ENCODE measurements around the gene ZNF436. TPM values are rescaled to one million over a fixed set of nuclear protein-coding genes. Genes with fewer than 3 reads are reported as not detected.

Gene ZNF436
- total RNA-seq, 2 experiments from 2014 or later, result 3.7 to 4.0 TPM

- Histone ChIP-seq H3K9me3 (ENCODE audit: control insufficient read depth in 1 of 2, insufficient read depth in 1 of 2, low read length in 2 of 2) (peaks cover 8 to 10% of the 10 kb centered on the region in 2 experiments), H3K27ac (ENCODE audit: low read depth in 1 of 2, low read length in 2 of 2) (peak overlapping the region; percentile 90 to 91), H3K4me1 (ENCODE audit: insufficient read depth, low read length) (peaks cover 29% of the 10 kb centered on the region), H3K4me3 (ENCODE audit: low read length) (peak overlapping the region; percentile 71), H3K36me3 (ENCODE audit: insufficient read depth, low read length) (peaks cover 9% of the 10 kb centered on the region), H3K27me3 (ENCODE audit: control insufficient read depth in 1 of 2, insufficient read depth in 2 of 2, low read length in 2 of 2) (no peaks in the 10 kb centered on the region)
- Mint-ChIP-seq H3K36me3 (ENCODE audit: low read depth) (peaks cover 50% of the 10 kb centered on the region), H3K27me3 (no peaks in the 10 kb centered on the region), H3K4me3 (peak overlapping the region; percentile 100), H3K27ac (peak overlapping the region; percentile 95), H3K9me3 (peaks cover 1% of the 10 kb centered on the region), H3K4me1 (ENCODE audit: low read depth) (peaks cover 43% of the 10 kb centered on the region)
- ChIA-PET POLR2A (interaction anchor here (0.6 to 3.9 kb wide), 18 partner anchors 8 to 613 kb away, joined by 3 to 116 read pairs (median 4); partner anchors contain the start of genes ASAP3, HMGCL, HNRNPR and KDM1A), CTCF (interaction anchor here (0.8 to 2.1 kb wide), 4 partner anchors 23 to 48 kb away, joined by 3 to 11 read pairs (median 4); partner anchors contain the start of gene HNRNPR)
- intact Hi-C loops (cut with DNase I, micrococcal nuclease), result loop anchor here (1.0 to 10.0 kb wide), 9 partner anchors 24 to 1274 kb away; partner anchors contain the start of genes E2F2 (in 2 of the 2), HNRNPR (in 2 of the 2), ELOA (in 1 of the 2) and GALE (in 1 of the 2)
- DNase-seq, result peak; percentile 94 to 99 (median 96)
- ATAC-seq (ENCODE audit: poor library complexity), result peak; percentile 90
- TF ChIP-seq CTCF (IDR thresholded peaks at IDR 0.05), result no peak
These were observed 1.7 kb downstream of the ZNF436 start for GRCh38 chr1:23367791-23368561.

- Mint-ChIP-seq H3K4me1 (ENCODE audit: low read depth) (peaks cover 43% of the 10 kb centered on the region), H3K4me3 (peak overlapping the region; percentile 100), H3K36me3 (ENCODE audit: low read depth) (peaks cover 56% of the 10 kb centered on the region), H3K9me3 (peaks cover 3% of the 10 kb centered on the region), H3K27me3 (no peaks in the 10 kb centered on the region), H3K27ac (peak overlapping the region; percentile 95)
- H3K9me3 ChIP-seq (ENCODE audit: control insufficient read depth in 1 of 2, insufficient read depth in 1 of 2, low read length in 2 of 2), result peaks cover 10 to 15% of the 10 kb centered on the region in 2 experiments
- POLR2A ChIA-PET, result interaction anchor here (1.0 to 3.9 kb wide), 8 partner anchors 17 to 411 kb away, joined by 3 to 116 read pairs (median 5); partner anchors contain the start of genes ASAP3, HNRNPR and PITHD1
- peaks cover 29% of the 10 kb centered on the region for H3K4me1 ChIP-seq (ENCODE audit: insufficient read depth, low read length)
- DNase-seq, result peak in 2 of 14 experiments; percentile 3 to 18
- peak overlapping the region; percentile 71 for H3K4me3 ChIP-seq (ENCODE audit: low read length)
- no peak for TF ChIP-seq CTCF (IDR thresholded peaks at IDR 0.05)
- CTCF ChIA-PET, result interaction anchor here (0.6 to 2.1 kb wide), 4 partner anchors 23 to 107 kb away, joined by 3 to 11 read pairs (median 5); partner anchors contain the start of gene HNRNPR
- ATAC-seq (ENCODE audit: poor library complexity), result no peak
- H3K27me3 ChIP-seq (ENCODE audit: control insufficient read depth in 1 of 2, insufficient read depth in 2 of 2, low read length in 2 of 2), result no peaks in the 10 kb centered on the region
- peak overlapping the region; percentile 78 to 90 for H3K27ac ChIP-seq (ENCODE audit: low read depth in 1 of 2, low read length in 2 of 2)
- peaks cover 15% of the 10 kb centered on the region for H3K36me3 ChIP-seq (ENCODE audit: insufficient read depth, low read length)
- intact Hi-C loops (cut with DNase I, micrococcal nuclease), result loop anchor here (5.0 to 10.0 kb wide), 6 partner anchors 167 to 1275 kb away; partner anchors contain the start of genes E2F2 (in 1 of the 2), GALE (in 1 of the 2), LUZP1 (in 1 of the 2) and RPL11 (in 1 of the 2)
These were observed 2.2 kb downstream of the ZNF436 start for GRCh38 chr1:23367451-23367790.

GRCh38 chr1:23366598-23366997 lies 3.0 kb downstream of the ZNF436 start:
- peaks cover 6% of the 10 kb centered on the region for H3K9me3 Mint-ChIP-seq
- no peak for DNase-seq
- H3K27ac ChIP-seq (ENCODE audit: low read depth in 1 of 2, low read length in 2 of 2), result no peak overlapping the region
- intact Hi-C loops (cut with DNase I, micrococcal nuclease), result loop anchor here (5.0 to 10.0 kb wide), 6 partner anchors 168 to 1276 kb away; partner anchors contain the start of genes E2F2 (in 1 of the 2), GALE (in 1 of the 2), LUZP1 (in 1 of the 2) and RPL11 (in 1 of the 2)
- peaks cover 21% of the 10 kb centered on the region for H3K36me3 ChIP-seq (ENCODE audit: insufficient read depth, low read length)
- peaks cover 29% of the 10 kb centered on the region for H3K4me1 ChIP-seq (ENCODE audit: insufficient read depth, low read length)
- CTCF ChIA-PET, result interaction anchor here (0.6 to 1.6 kb wide), 2 partner anchors 22 to 107 kb away, joined by 4 to 6 read pairs; partner anchors contain the start of gene HNRNPR
- ATAC-seq (ENCODE audit: poor library complexity), result no peak
- POLR2A ChIA-PET, result interaction anchor here (1.5 to 2.2 kb wide), 2 partner anchors 19 to 22 kb away, joined by 4 to 15 read pairs; partner anchors contain the start of gene HNRNPR
- H3K4me1 Mint-ChIP-seq (ENCODE audit: low read depth), result peaks cover 43% of the 10 kb centered on the region
- H3K27ac Mint-ChIP-seq, result peak overlapping the region; percentile 95
- H3K36me3 Mint-ChIP-seq (ENCODE audit: low read depth), result peaks cover 64% of the 10 kb centered on the region
- H3K4me3 Mint-ChIP-seq, result peak overlapping the region; percentile 100
- no peaks in the 10 kb centered on the region for H3K27me3 Mint-ChIP-seq
- no peak overlapping the region for H3K4me3 ChIP-seq (ENCODE audit: low read length)
- TF ChIP-seq CTCF (IDR thresholded peaks at IDR 0.05), result no peak
- H3K9me3 ChIP-seq (ENCODE audit: control insufficient read depth in 1 of 2, insufficient read depth in 1 of 2, low read length in 2 of 2), result peaks cover 15 to 23% of the 10 kb centered on the region in 2 experiments
- H3K27me3 ChIP-seq (ENCODE audit: control insufficient read depth in 1 of 2, insufficient read depth in 2 of 2, low read length in 2 of 2), result no peaks in the 10 kb centered on the region

Data from CD4-positive, alpha-beta T cell (primary cell).